Endometrial microvascular endothelial cells (primary cell): Measurements from ENCODE around the gene ZSWIM4. TPM values are rescaled to one million over a fixed set of nuclear protein-coding genes. Genes with fewer than 3 reads are reported as not detected.

Source experiments
- total RNA-seq: library from RNA; depleted of rRNA; stranded (reverse); fragments of >200 nt; gene quantifications from one replicate; pipeline ENCODE4 v1.2.3, GENCODE V29; 2015; ENCODE audit errors: inconsistent ontology term

Gene ZSWIM4
- total RNA-seq, 1 donor from 2014 or later, result 5.5 TPM

Other genes with a start within 250 kb of the ZSWIM4 start
- gene MRI1, start 30.9 kb upstream of the ZSWIM4 start, total RNA-seq, result 33.5 TPM
- 121 TPM for gene C19orf53, start 21.0 kb upstream of the ZSWIM4 start, total RNA-seq
- gene NANOS3, start 81.7 kb downstream of the ZSWIM4 start, total RNA-seq, result not detected
- not detected for gene BRME1, start 110.7 kb downstream of the ZSWIM4 start, total RNA-seq
- 33.8 TPM for gene CC2D1A, start 110.8 kb downstream of the ZSWIM4 start, total RNA-seq
- gene PODNL1, start 143.0 kb downstream of the ZSWIM4 start, total RNA-seq, result 0.09 TPM
- gene DCAF15, start 157.1 kb downstream of the ZSWIM4 start, total RNA-seq, result 49.3 TPM
- gene RFX1, start 210.9 kb downstream of the ZSWIM4 start, total RNA-seq, result 4.6 TPM
- not detected for gene RLN3, start 232.7 kb downstream of the ZSWIM4 start, total RNA-seq
- gene IL27RA, start 236.3 kb downstream of the ZSWIM4 start, total RNA-seq, result 17.5 TPM